Glutamatergic neuron (in vitro differentiated cells): ENCODE measurements around the gene PLA2G6. TPM values are rescaled to one million over a fixed set of nuclear protein-coding genes. Genes with fewer than 3 reads are reported as not detected.

Experiments used
- DNase-seq: peaks from one replicate; pipeline ENCODE4 v3.0.0; 2022
- H3K27ac Mint-ChIP-seq: one replicate; pipeline ENCODE4 v1.8.0; 2020; ENCODE audit warnings: mild to moderate bottlenecking, mixed read lengths, inconsistent platforms; ENCODE audit not compliant: unreplicated experiment
- H3K27me3 Mint-ChIP-seq: one replicate; pipeline ENCODE4 v1.8.0; 2020; ENCODE audit warnings: mild to moderate bottlenecking, moderate library complexity, mixed read lengths, inconsistent platforms; ENCODE audit not compliant: unreplicated experiment
- H3K36me3 Mint-ChIP-seq: one replicate; pipeline ENCODE4 v1.8.0; 2020; ENCODE audit warnings: mild to moderate bottlenecking, mixed read lengths, inconsistent platforms; ENCODE audit not compliant: unreplicated experiment
- H3K4me1 Mint-ChIP-seq: one replicate; pipeline ENCODE4 v1.8.0; 2020; ENCODE audit warnings: mild to moderate bottlenecking, low read depth, mixed read lengths, inconsistent platforms; ENCODE audit not compliant: unreplicated experiment
- H3K4me3 Mint-ChIP-seq: one replicate; pipeline ENCODE4 v1.8.0; 2020; ENCODE audit warnings: mild to moderate bottlenecking, mixed read lengths, inconsistent platforms; ENCODE audit not compliant: unreplicated experiment
- H3K9me3 Mint-ChIP-seq: one replicate; pipeline ENCODE4 v1.8.0; 2020; ENCODE audit warnings: mild to moderate bottlenecking, moderate library complexity, mixed read lengths, inconsistent platforms; ENCODE audit not compliant: unreplicated experiment
- total RNA-seq: library from RNA; stranded (reverse); fragmentation: NEBNext Ultra II Directional; extraction: Animal tissue kit (Norgen Biotek cat#: 25700); gene quantifications from one replicate; pipeline ENCODE4 v1.2.1, GENCODE V29; 2021; ENCODE audit not compliant: unreplicated experiment
- TF ChIP-seq, protein P1 (sequence below): fragments of 200-600 bp; sonication (generic); IDR thresholded peaks from one replicate; pipeline ENCODE4 v1.5.0; 2021; ENCODE audit not compliant: partially characterized antibody, unreplicated experiment

PLA2G6 gene
- total RNA-seq, 1 donor from 2014 or later = 42.2 TPM

DNA sequence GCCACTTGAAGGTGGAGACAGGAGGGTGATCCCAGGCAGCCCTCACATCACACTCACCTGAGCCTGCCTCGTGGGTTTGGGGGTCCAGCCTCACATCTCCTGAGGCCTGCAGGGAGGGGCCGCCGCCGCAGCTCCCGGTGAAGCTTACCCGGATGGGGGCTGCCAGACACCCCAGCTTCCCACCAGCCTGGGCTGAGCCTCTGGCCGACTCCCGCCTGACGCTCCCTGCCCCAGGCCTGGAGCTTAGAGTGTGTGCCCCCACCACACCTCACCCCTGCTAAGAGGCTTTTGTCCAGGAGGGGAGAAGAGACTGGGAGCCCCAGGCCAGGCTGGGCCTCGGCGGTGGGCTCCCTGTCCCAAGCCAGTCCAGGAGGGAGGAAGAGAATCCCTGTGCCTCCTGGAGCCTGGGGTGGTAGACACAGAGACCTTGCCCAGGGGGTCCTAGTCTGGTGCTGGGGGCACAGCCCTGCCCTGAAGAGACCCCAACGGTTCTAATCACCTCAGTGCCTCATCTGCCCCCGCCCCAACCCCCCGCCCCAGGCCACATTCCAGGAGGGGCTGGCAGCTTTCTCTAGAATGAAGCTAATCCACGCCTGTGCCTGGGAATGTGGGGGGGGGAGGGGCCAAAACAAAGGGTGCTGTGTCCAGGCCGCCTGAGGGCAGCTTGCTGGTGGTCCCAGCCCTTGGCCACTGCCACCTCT lies 97.5 kb downstream of the PLA2G6 start, which contains the start of gene SLC16A8:
TSS of gene SLC16A8 (minus strand) at position 254 of the 701 bp plus-strand sequence. CDS start 1,311 bp downstream, outside the sequence.
- Mint-ChIP-seq H3K36me3 (no peaks in the 10 kb centered on the region), H3K27ac (no peak within 1 kb of the TSS), H3K4me1 (peaks cover 2% of the 10 kb centered on the region), H3K4me3 (no peak within 1 kb of the TSS), H3K27me3 (no peaks in the 10 kb centered on the region), H3K9me3 (peaks cover 9% of the 10 kb centered on the region)
- TF ChIP-seq, protein P1, sequence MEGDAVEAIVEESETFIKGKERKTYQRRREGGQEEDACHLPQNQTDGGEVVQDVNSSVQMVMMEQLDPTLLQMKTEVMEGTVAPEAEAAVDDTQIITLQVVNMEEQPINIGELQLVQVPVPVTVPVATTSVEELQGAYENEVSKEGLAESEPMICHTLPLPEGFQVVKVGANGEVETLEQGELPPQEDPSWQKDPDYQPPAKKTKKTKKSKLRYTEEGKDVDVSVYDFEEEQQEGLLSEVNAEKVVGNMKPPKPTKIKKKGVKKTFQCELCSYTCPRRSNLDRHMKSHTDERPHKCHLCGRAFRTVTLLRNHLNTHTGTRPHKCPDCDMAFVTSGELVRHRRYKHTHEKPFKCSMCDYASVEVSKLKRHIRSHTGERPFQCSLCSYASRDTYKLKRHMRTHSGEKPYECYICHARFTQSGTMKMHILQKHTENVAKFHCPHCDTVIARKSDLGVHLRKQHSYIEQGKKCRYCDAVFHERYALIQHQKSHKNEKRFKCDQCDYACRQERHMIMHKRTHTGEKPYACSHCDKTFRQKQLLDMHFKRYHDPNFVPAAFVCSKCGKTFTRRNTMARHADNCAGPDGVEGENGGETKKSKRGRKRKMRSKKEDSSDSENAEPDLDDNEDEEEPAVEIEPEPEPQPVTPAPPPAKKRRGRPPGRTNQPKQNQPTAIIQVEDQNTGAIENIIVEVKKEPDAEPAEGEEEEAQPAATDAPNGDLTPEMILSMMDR = no peak
- no peak for DNase-seq

DNA sequence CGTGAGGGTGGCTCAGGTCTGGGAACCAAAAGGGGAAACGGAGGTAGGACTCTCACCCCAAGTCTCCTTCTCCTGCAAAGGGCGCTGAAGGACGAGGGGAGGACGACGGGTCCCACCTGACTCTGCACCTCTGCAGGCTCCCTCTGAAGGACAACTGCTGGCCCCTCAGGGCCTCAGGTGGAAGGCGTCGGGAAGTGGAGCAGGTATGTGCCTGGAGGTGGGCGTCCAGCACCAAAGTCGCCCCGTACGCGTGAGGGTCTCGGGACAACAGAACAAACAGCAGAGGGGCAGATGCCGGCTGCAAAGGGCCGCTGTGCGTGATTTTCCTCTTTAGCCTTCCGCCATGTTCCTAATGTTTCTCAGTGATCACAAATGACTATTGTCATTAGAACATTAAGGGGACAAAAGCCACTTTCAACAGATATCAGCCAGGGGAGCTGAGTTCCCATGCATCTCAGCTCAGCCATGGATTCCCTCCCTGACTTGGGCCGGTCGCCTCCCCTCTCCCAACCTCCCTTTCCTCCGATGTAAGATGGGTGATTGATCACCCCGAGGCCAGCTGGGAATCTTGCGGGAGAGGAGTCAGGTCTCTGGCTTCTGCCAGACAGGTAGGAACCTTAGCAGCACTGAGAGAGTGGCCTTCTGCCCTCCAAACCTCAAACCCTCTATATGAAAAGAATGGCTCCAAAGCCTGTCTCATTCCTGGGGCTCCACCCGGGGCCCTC lies 98.5 kb downstream of the PLA2G6 start:
- no peak overlapping the region for H3K4me3 Mint-ChIP-seq
- peaks cover 1% of the 10 kb centered on the region for H3K4me1 Mint-ChIP-seq
- H3K27me3 Mint-ChIP-seq = peaks cover 1% of the 10 kb centered on the region
- H3K36me3 Mint-ChIP-seq = no peaks in the 10 kb centered on the region
- no peak overlapping the region for H3K27ac Mint-ChIP-seq
- TF ChIP-seq, protein P1 = no peak
- H3K9me3 Mint-ChIP-seq = peaks cover 9% of the 10 kb centered on the region
- no peak for DNase-seq

DNA sequence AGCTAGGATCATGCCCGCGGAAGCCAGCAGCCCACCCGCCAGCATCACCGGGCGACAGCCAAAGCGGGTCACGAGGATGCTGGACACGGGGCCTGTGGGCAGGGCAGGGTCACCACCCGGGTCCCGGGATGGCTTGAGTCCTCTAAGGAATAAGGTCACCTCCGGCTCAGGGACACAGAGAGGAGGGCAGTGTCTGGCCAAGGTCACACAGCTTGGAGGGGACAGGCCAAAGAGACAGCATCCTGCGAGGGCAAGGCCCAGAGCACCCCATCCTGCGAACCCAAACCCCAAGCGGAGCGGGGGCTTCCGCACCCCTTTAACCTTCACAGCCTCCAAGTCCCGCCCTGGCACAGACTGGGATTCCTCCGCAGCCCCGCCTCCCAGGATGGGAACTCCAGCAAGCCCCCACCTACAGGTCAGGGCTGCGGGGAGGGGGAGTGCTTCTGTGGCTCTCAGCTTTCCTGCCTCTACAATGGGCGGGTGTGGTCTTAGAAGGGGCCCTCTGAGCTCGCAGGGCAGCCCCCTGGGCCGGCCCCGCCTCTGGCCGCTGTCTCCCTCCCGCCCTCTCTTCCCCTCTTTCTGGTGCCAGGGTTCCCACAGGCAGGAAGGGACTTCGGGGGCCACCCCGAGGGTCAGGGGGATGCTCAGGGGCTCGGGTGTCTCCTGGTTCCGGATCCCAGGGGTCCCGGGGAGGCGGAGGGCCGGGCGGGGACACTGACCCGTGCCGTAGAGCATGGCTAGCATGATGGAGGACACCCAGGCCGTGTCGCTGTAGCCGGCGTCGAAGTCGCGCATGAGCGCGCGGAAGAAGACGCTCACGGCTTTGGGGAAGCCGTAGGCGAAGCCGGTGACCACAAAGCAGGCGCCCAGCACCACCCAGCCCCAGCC lies 99.4 kb downstream of the PLA2G6 start:
- no peak for DNase-seq
- Mint-ChIP-seq H3K4me1 (no peaks in the 10 kb centered on the region), H3K36me3 (no peaks in the 10 kb centered on the region), H3K27me3 (peaks cover 1% of the 10 kb centered on the region), H3K27ac (no peak overlapping the region), H3K4me3 (no peak overlapping the region), H3K9me3 (peaks cover 5% of the 10 kb centered on the region)
- TF ChIP-seq, protein P1 = no peak

DNA sequence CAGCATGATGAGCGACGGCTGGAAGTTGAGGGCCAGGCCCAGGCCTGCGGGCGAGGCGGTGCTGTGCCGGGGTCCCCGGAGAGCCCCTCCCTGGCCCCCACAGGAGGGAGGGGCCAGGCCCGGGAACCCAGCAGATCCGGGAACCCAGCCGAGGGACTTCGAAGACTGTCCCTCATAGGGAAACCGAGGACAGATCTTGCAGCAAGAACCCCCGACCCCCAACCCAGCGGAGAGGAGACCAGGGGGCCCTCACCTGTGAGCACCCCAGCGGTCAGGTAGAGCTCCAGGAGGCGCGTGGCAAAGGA lies 100.0 kb downstream of the PLA2G6 start:
- peaks cover 1% of the 10 kb centered on the region for H3K27me3 Mint-ChIP-seq
- no peaks in the 10 kb centered on the region for H3K4me1 Mint-ChIP-seq
- H3K27ac Mint-ChIP-seq = no peak overlapping the region
- no peak for DNase-seq
- H3K4me3 Mint-ChIP-seq = no peak overlapping the region
- peaks cover 5% of the 10 kb centered on the region for H3K9me3 Mint-ChIP-seq
- TF ChIP-seq, protein P1 = no peak
- H3K36me3 Mint-ChIP-seq = no peaks in the 10 kb centered on the region
